B cell (primary cell): ENCODE measurements around the gene KCNN2. TPM values are rescaled to one million over a fixed set of nuclear protein-coding genes. Genes with fewer than 3 reads are reported as not detected.

Source experiments
- ATAC-seq: fragments of 200-7000 bp; cut with Tn5 transposase; one replicate; pipeline ENCODE4 v1.10.0; 2021; ENCODE audit warnings: low read depth, mild to moderate bottlenecking, moderate number of reproducible peaks, moderate library complexity
- CTCF ChIA-PET: fragments of 350-600 bp; sonication (Branson Sonifier 250); formaldehyde crosslinking; loops from one replicate; lab custom pipeline; 2021; ENCODE audit warnings: antibody characterized with exemption, inconsistent platforms; lab: Charles Lee
- POLR2A ChIA-PET: fragments of 350-600 bp; sonication (Branson Sonifier 250); formaldehyde crosslinking; loops from one replicate; lab custom pipeline; 2021; ENCODE audit warnings: antibody characterized with exemption; lab: Charles Lee
- DNase-seq: peaks from one replicate; pipeline ENCODE4 v3.0.0; 2013
- H2AFZ ChIP-seq: 2 replicates; pipeline ENCODE4 v1.6.1; 2012; ENCODE audit warnings: mild to moderate bottlenecking, low read depth, low read length; ENCODE audit not compliant: insufficient read depth, poor library complexity, severe bottlenecking
- H3K27ac ChIP-seq, 2 donors: 1 replicate in 1 of 2; 2 replicates in 1 of 2; pipeline ENCODE4 v1.5.1; 2012 to 2013; ENCODE audit warnings: low read length in 2 of 2, mild to moderate bottlenecking in 2 of 2, moderate library complexity in 1 of 2
- H3K27me3 ChIP-seq, 4 experiments: fragments of 200-600 bp in 1 of 4; sonication (generic) in 1 of 4; replicated peaks in 1 of 4; 1 replicate in 2 of 4; 2 replicates in 2 of 4; pipeline versions ENCODE4 v1.6.1 to v1.7.0; 2013 to 2016; ENCODE audit warnings: low read length in 3 of 4, mild to moderate bottlenecking in 2 of 4, mixed read lengths in 1 of 4, moderate library complexity in 1 of 4; ENCODE audit not compliant: insufficient read depth in 4 of 4, control insufficient read depth in 3 of 4; ENCODE audit errors: control extremely low read depth in 1 of 4
- H3K36me3 ChIP-seq, 2 experiments: replicated peaks in 1 of 2; 1 replicate in 1 of 2; 2 replicates in 1 of 2; pipeline versions ENCODE4 v1.6.1 to v1.7.1; 2013; ENCODE audit warnings: low read length in 1 of 2; ENCODE audit not compliant: insufficient read depth in 2 of 2, control insufficient read depth in 1 of 2; ENCODE audit errors: control extremely low read depth in 1 of 2, extremely low read depth in 1 of 2
- H3K4me1 ChIP-seq, 2 donors: fragments of 200-600 bp in 1 of 2; sonication (generic) in 1 of 2; 1 replicate in 1 of 2; 2 replicates in 1 of 2; pipeline versions ENCODE4 v1.5.1 to v1.6.1; 2013 to 2017; ENCODE audit warnings: low read length in 2 of 2; ENCODE audit not compliant: control insufficient read depth in 2 of 2, insufficient read depth in 2 of 2
- H3K4me2 ChIP-seq: replicated peaks from 2 replicates; pipeline ENCODE3; 2012; ENCODE audit warnings: mild to moderate bottlenecking, low read depth, low read length; ENCODE audit not compliant: poor library complexity, severe bottlenecking
- H3K4me3 ChIP-seq, 5 experiments: fragments of 200-600 bp in 1 of 5; sonication (generic) in 1 of 5; 1 replicate in 3 of 5; 2 replicates in 2 of 5; pipeline versions ENCODE4 v1.5.1 to v1.7.0; 2011 to 2016; ENCODE audit warnings: low read length in 4 of 5, mild to moderate bottlenecking in 4 of 5, low read depth in 2 of 5, control low read depth in 1 of 5, moderate library complexity in 1 of 5; ENCODE audit not compliant: insufficient read depth in 1 of 5; ENCODE audit errors: control extremely low read depth in 1 of 5, extremely low read depth in 1 of 5
- H3K79me2 ChIP-seq: fragments of 200-600 bp; sonication (generic); one replicate; pipeline ENCODE4 v1.6.0; 2016; ENCODE audit warnings: low read length; ENCODE audit not compliant: control insufficient read depth, insufficient read depth
- H3K9ac ChIP-seq: fragments of 200-600 bp; sonication (generic); 2 replicates; pipeline ENCODE4 v1.6.1; 2017; ENCODE audit warnings: mild to moderate bottlenecking, low read length, moderate library complexity
- H3K9me3 ChIP-seq, 3 donors: one replicate each; pipeline versions ENCODE4 v1.6.1 to v1.7.1; 2013; ENCODE audit warnings: low read length in 2 of 3; ENCODE audit not compliant: control insufficient read depth in 2 of 3, insufficient read depth in 1 of 3; ENCODE audit errors: control extremely low read depth in 1 of 3
- H4K20me1 ChIP-seq: 2 replicates; pipeline ENCODE4 v1.6.0; 2012; ENCODE audit warnings: mild to moderate bottlenecking, low read length; ENCODE audit not compliant: insufficient read depth, control insufficient read depth, poor library complexity, severe bottlenecking
- H3K27ac Mint-ChIP-seq: one replicate; pipeline ENCODE4 v1.8.0; 2021; ENCODE audit warnings: mixed read lengths
- H3K27me3 Mint-ChIP-seq: one replicate; pipeline ENCODE4 v1.8.0; 2021; ENCODE audit warnings: mixed read lengths
- H3K4me1 Mint-ChIP-seq: one replicate; pipeline ENCODE4 v1.8.0; 2021; ENCODE audit warnings: mixed read lengths
- H3K4me3 Mint-ChIP-seq: one replicate; pipeline ENCODE4 v1.8.0; 2021; ENCODE audit warnings: mixed read lengths
- H3K9me3 Mint-ChIP-seq: one replicate; pipeline ENCODE4 v1.8.0; 2022; ENCODE audit warnings: mixed read lengths; ENCODE audit not compliant: insufficient read depth
- CTCF ChIP-seq: fragments of 200-600 bp; IDR thresholded peaks from one replicate; pipeline ENCODE4 v1.8.0; 2022; ENCODE audit warnings: antibody characterized with exemption, mild to moderate bottlenecking
- EZH2 ChIP-seq: IDR thresholded peaks from 2 replicates; pipeline ENCODE4 v1.6.1; 2012; ENCODE audit warnings: borderline replicate concordance, low read depth, mild to moderate bottlenecking, moderate library complexity, low read length; ENCODE audit not compliant: insufficient read depth, poor library complexity, severe bottlenecking
- WGBS: methylation state at CpG from one replicate; pipeline ENCODE4 v1.1.5; 2013; ENCODE audit warnings: missing lambda C conversion rate; ENCODE audit not compliant: insufficient coverage; 5-methylcytosine and 5-hydroxymethylcytosine counted together
- intact Hi-C: fragments of 100-400 bp; cut with micrococcal nuclease; formaldehyde crosslinking; loops from one replicate; pipeline ENCODE4 v1.10.0; 2022
- polyA plus RNA-seq: library from polyadenylated mRNA; depleted of rRNA; stranded (reverse); fragments of >200 nt; gene quantifications from 2 replicates; pipeline ENCODE4 v1.2.3, GENCODE V29; 2012
- total RNA-seq, 2 donors: library from RNA; stranded (reverse); fragments of 120-200 nt in 1 of 2; gene quantifications; 1 replicate in 1 of 2; 2 replicates in 1 of 2; pipeline versions ENCODE4 v1.2.3 to v1.2.4, GENCODE V29; 2013 to 2022

KCNN2 gene
- total and polyA plus RNA-seq, 2 donors (not counting 1 experiment from before 2014, with no cell fraction given): not detected

GRCh38 chr5:114504560-114504959, 142.7 kb downstream of the KCNN2 start:
- no peak for DNase-seq
- H3K4me1 Mint-ChIP-seq: no peaks in the 10 kb centered on the region
- no peak overlapping the region for H3K27ac Mint-ChIP-seq
- no peaks in the 10 kb centered on the region for H3K4me1 ChIP-seq
- no peaks in the 10 kb centered on the region for H3K36me3 ChIP-seq
- no peaks in the 10 kb centered on the region for H3K9me3 Mint-ChIP-seq
- H3K27me3 ChIP-seq: no peaks in the 10 kb centered on the region
- no peaks in the 10 kb centered on the region for H4K20me1 ChIP-seq
- no peaks in the 10 kb centered on the region for H3K79me2 ChIP-seq
- ChIA-PET POLR2A (no interaction called here), CTCF (no interaction called here)
- intact Hi-C loops: no loop called here
- no peak overlapping the region for H3K27ac ChIP-seq
- H3K27me3 Mint-ChIP-seq: peaks cover 3% of the 10 kb centered on the region
- WGBS: no CpG with 5 or more reads among the region's 9 CpGs
- no peak overlapping the region for H3K4me3 ChIP-seq
- H2AFZ ChIP-seq: no peak overlapping the region
- H3K9me3 ChIP-seq: no peaks in the 10 kb centered on the region
- no peak for ATAC-seq
- H3K4me2 ChIP-seq: no peak overlapping the region
- H3K9ac ChIP-seq: no peak overlapping the region
- no peak for TF ChIP-seq CTCF
- TF ChIP-seq EZH2: no peak
- no peak overlapping the region for H3K4me3 Mint-ChIP-seq

- Histone ChIP-seq H3K4me3 (no peak overlapping the region), H3K4me2 (no peak overlapping the region), H3K27ac (no peak overlapping the region), H3K9me3 (no peaks in the 10 kb centered on the region), H4K20me1 (no peaks in the 10 kb centered on the region), H3K79me2 (no peaks in the 10 kb centered on the region), H3K36me3 (no peaks in the 10 kb centered on the region), H2AFZ (no peak overlapping the region), H3K4me1 (no peaks in the 10 kb centered on the region), H3K27me3 (no peaks in the 10 kb centered on the region), H3K9ac (no peak overlapping the region)
- no peak for DNase-seq
- H3K27me3 Mint-ChIP-seq: no peaks in the 10 kb centered on the region
- no peak for ATAC-seq
- intact Hi-C loops: no loop called here
- no peak overlapping the region for H3K4me3 Mint-ChIP-seq
- TF ChIP-seq EZH2: no peak
- no peak for TF ChIP-seq CTCF
- CTCF ChIA-PET: no interaction called here
- no peaks in the 10 kb centered on the region for H3K4me1 Mint-ChIP-seq
- H3K9me3 Mint-ChIP-seq: no peaks in the 10 kb centered on the region
- no peak overlapping the region for H3K27ac Mint-ChIP-seq
- 83% methylated on average over 1 of the region's 1 CpG for WGBS
- POLR2A ChIA-PET: no interaction called here
Observed at GRCh38 chr5:114524221-114524620, 162.4 kb downstream of the KCNN2 start.
